ENCODE results near the gene GLI3.

GRCh38 chr7:41965951-41966505, 271.0 kb downstream of the GLI3 start:
- TF ChIP-seq CTCF (IDR thresholded peaks at IDR 0.05 in 8 of 11, conservative IDR thresholded peaks at IDR 0.05 in 3 of 11) (no peak), POLR2A (IDR thresholded peaks at IDR 0.05) (no peak), POLR2AphosphoS5 (IDR thresholded peaks at IDR 0.05) (no peak)

Data from spleen (tissue), 7 donors.